NCI-H2196 (cell line): ENCODE measurements around the gene GSTK1.
"Not testable (repeated sequence)": the region's sequence is repeated elsewhere in the genome, so short reads cannot be mapped to it uniquely, and the experiment has no call there.

Experiments used
- DNase-seq: peaks from one replicate; lab custom pipeline; 2025; ENCODE audit not compliant: unreplicated experiment; lab: John Stamatoyannopoulos, UW

GSTK1 gene

GRCh38 chr7:143238289-143238980 is 24.8 kb upstream of the GSTK1 start:
- no peak for DNase-seq

- no peak for DNase-seq
Measured at GRCh38 chr7:143239813-143240212, 23.4 kb upstream of the GSTK1 start.

- peak; percentile 62 for DNase-seq
Measured at GRCh38 chr7:143240291-143241168, 22.7 kb upstream of the GSTK1 start.

DNA sequence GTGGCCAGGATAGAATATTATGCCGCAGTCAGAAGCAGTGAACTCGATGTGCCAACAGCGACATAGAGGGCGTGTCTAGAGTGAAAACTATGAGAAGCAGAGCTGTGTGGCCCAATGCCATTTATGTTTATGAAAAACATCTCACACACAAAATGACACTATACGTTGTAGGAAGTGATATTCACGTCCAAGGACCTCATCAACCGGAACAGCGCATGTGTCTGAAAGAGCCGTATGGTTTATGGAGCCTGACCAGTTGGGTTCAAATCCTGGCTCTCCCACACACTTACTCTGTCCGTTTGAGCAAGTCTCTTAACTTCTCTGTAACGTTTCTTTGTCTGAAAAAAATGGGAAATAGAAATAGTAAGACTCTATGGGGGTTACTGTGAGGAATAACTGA is 20.9 kb upstream of the GSTK1 start:
- no peak for DNase-seq

GRCh38 chr7:143243111-143243510 is 20.1 kb upstream of the GSTK1 start:
- no peak for DNase-seq

- DNase-seq, result no peak
Measured at GRCh38 chr7:143243614-143244013, 19.6 kb upstream of the GSTK1 start.

DNA sequence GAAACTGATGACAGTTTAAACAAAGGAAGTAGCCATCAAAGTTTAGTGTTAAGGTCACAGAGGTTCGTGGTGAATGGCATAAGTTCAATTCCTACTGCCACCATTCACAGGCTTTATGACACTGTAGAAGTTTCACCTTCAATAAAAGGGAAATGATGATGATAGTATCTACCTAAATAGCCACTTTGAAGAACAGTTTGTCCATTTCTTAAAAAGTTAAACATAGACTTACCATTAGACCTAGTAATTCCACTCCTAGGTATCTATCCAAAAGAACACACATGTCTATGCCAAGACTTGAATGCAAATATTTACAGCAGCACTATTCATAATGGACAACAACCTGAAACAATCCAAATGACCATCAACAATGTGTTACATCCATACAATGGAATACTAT is 18.9 kb upstream of the GSTK1 start:
- no peak for DNase-seq

GRCh38 chr7:143245123-143245522 is 18.1 kb upstream of the GSTK1 start:
- DNase-seq, result no peak

- DNase-seq, result no peak
Measured at GRCh38 chr7:143247372-143247771, 15.9 kb upstream of the GSTK1 start.

- DNase-seq, result no peak
Measured at GRCh38 chr7:143248761-143249354, 14.4 kb upstream of the GSTK1 start.

DNA sequence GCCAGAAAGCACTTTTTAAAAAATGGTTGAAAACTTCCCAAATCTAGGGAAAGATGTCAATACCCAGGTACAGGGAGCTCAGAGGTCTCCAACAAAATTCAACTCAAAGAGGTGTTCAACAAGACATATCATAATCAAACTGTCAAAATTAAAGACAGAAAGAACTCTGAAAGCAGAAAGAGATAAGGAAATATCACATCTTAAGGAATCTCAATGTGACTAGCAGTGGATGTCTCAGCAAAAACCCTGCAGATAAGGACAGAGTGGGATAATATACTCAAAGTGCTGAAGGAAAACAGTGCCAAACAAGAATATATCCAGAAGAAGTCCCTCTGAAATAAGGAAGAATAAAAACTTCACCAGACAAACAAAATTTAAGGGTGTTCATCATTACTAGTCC is 13.0 kb upstream of the GSTK1 start:
- no peak for DNase-seq

DNA sequence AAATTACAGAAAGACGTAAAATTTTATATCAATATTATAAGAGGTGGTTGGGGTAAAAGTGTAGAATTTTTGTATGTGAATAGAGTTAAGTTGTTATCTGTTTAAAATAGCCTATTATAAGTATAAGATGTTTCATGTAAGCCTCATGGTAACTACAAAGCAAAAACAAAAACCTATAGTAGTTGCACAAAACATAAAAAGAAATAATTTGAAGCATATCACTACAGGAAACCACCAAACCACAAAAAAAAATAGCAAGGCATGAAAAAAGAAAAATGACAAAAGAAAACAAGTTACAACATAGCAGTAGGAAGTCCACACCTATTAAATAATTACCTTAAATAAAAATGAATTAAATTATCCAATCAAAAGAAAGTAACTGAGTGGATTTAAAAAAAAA is 12.4 kb upstream of the GSTK1 start:
- DNase-seq, result no peak

- no peak for DNase-seq
Measured at GRCh38 chr7:143252006-143252405, 11.2 kb upstream of the GSTK1 start.

DNA sequence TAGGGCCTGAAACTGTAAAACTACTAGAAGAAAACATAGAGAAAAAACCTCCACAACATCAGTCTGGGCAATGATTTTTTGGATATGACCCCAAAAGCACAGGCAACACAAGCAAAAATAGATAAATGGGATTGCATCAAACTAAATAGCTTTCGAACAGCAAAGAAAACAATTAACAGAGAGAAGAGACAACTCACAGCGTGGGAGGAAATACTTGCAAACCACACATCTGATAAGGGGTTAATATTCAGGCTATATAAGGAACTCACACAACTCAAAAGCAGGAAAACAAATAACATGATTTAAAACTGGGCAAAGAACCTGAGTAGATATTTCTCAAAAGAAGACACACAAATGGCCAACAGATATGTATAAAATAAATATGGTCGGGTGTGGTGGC is 7.7 kb upstream of the GSTK1 start:
- no peak for DNase-seq

DNA sequence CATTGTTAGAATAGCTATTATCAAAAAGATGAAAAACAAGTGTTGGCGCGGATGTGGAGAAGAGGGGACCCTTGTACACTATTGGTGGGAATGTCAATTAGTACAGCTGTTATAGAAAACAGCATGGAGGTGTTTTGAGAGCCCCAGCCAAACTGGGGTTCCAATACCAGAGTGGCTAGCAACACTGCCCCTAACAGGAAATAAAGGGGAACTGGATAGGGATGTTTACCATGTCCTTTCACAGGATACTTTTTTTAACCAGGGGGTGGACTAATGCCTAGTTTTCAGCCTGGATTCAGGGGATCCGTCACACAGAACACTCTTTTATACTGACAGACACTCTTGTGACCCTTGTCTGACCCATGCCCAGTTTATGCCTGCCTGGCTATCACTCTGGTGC is 6.9 kb upstream of the GSTK1 start:
- DNase-seq, result no peak

DNA sequence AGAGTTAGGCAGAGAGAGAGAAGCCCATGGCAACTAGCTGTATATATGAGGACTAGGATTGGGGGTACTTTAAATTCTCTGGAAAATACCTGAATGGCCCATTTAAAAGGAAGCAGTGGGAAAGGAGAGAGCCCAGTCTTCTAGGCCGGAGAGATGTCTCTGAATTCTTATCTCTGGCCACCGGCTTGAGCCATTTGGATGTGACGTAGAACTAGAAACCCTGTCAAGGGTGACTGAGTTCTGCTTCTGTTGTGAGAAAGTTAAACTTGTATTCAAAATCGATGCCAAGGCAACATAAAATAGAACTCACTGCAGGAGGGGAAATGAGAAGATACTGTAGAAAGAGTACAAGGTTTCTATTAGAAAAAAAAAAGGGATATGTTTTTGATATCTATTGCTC is 6.3 kb upstream of the GSTK1 start:
- DNase-seq, result no peak

DNA sequence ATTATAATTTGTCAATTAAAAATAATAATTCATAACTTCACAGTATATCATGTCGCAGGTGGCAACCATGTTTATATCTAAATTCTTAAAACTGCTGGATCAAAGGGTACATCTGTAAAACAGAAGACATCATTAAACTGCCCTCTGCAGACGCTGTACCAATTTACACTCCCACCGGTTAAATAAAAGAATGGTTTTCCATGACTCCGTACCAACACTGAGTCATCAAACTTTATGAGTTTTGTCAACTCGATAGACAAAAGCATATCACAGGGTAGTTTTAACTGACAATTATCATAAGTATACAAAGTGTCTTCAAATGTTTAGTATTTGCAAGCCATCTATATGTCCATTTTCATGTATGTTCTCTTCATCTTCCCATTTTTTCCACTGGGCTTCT is 5.7 kb upstream of the GSTK1 start:
- DNase-seq, result no peak

- DNase-seq, result no peak
Measured at GRCh38 chr7:143258831-143259230, 4.4 kb upstream of the GSTK1 start.

- DNase-seq, result no peak
Measured at GRCh38 chr7:143259765-143260164, 3.5 kb upstream of the GSTK1 start.

GRCh38 chr7:143261901-143262300 is 1.3 kb upstream of the GSTK1 start:
- DNase-seq, result no peak

DNA sequence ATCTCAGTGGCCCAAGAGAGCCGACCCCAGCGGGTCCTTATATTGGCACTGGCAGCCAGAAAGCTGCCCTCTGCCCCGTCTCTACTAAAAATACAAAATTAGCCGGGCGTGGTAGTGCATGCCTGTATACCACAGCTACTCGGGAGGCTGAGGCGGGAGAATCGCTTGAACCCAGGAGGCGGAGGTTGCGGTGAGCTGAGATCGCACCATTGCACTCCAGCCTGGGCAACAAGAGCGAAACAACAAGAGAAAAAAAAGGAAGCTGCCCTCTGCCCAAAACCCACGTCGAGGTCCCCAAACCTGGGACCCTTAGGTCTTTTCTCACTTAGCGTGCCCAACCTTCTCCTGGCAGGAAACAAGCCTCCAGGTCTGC is 941 bp downstream of the GSTK1 start:
- not testable (repeated sequence) for DNase-seq

- no peak for DNase-seq
Measured at GRCh38 chr7:143265017-143265693, 1.9 kb downstream of the GSTK1 start.
